Endothelial cell of umbilical vein (primary cell): Measurements from ENCODE around the gene PUM2. TPM values are rescaled to one million over a fixed set of nuclear protein-coding genes. Genes with fewer than 3 reads are reported as not detected.

Source experiments
- BruUV-seq: library from RNA; stranded (reverse); fragments of 400-500 nt; replicated peaks from 2 replicates; lab custom pipeline; 2021; lab: Mats Ljungman, UMichigan
- CTCF ChIA-PET: fragments of 300-600, 350-600 bp; sonication (Branson Sonifier 250); formaldehyde crosslinking; loops from one replicate; lab custom pipeline; 2021; ENCODE audit warnings: antibody characterized with exemption, inconsistent platforms; lab: Charles Lee
- POLR2A ChIA-PET: fragments of 300-600, 350-600 bp; sonication (Branson Sonifier 250); formaldehyde crosslinking; loops from one replicate; lab custom pipeline; 2021; ENCODE audit warnings: antibody characterized with exemption, inconsistent platforms; lab: Charles Lee
- DNase-seq: peaks from one replicate; pipeline ENCODE4 v3.0.0-alpha.2; 2011; ENCODE audit warnings: low read depth, low spot score
- FAIRE-seq: peaks from 2 replicates; lab custom pipeline; 2011; peaks lifted over from hg19 to GRCh38; lab: Jason Lieb, UNC
- H2AFZ ChIP-seq: 2 replicates; pipeline ENCODE4 v1.6.0; 2012; ENCODE audit warnings: low read depth, low read length, control low read depth, inconsistent platforms
- H3K27ac ChIP-seq: 2 replicates; pipeline ENCODE4 v1.5.1; 2011; ENCODE audit warnings: low read depth, mild to moderate bottlenecking, control low read depth, low read length, moderate library complexity; ENCODE audit not compliant: insufficient read depth
- H3K27me3 ChIP-seq, 2 experiments: 2 replicates each; pipeline versions ENCODE4 v1.6.0 to v1.6.1; 2011; ENCODE audit warnings: low read length in 2 of 2, mixed read lengths in 1 of 2; ENCODE audit not compliant: control insufficient read depth in 2 of 2, insufficient read depth in 2 of 2
- H3K36me3 ChIP-seq, 2 experiments: 2 replicates in 1 of 2; 3 replicates in 1 of 2; pipeline ENCODE4 v1.5.1; 2011; ENCODE audit warnings: low read length in 2 of 2, mild to moderate bottlenecking in 1 of 2, moderate library complexity in 1 of 2; ENCODE audit not compliant: control insufficient read depth in 2 of 2, insufficient read depth in 2 of 2; ENCODE audit errors: extremely low read depth in 1 of 2
- H3K4me1 ChIP-seq: 3 replicates; pipeline ENCODE4 v1.5.1; 2011; ENCODE audit warnings: mild to moderate bottlenecking, low read length; ENCODE audit not compliant: control insufficient read depth, insufficient read depth; ENCODE audit errors: extremely low read depth
- H3K4me2 ChIP-seq: 2 replicates; pipeline ENCODE4 v1.6.1; 2011; ENCODE audit warnings: low read length, control low read depth, mixed read lengths; ENCODE audit not compliant: insufficient read depth
- H3K4me3 ChIP-seq, 3 experiments: fragments of 200-600 bp in 1 of 3; sonication (generic), shearing (Covaris generic) in 1 of 3; replicated peaks in 1 of 3; 2 replicates each; pipeline ENCODE4 v1.5.1; 2011 to 2016; ENCODE audit warnings: control low read depth in 3 of 3, low read length in 3 of 3, mild to moderate bottlenecking in 2 of 3, inconsistent platforms in 1 of 3, low read depth in 1 of 3, moderate library complexity in 1 of 3; ENCODE audit not compliant: insufficient read depth in 1 of 3
- H3K79me2 ChIP-seq: 2 replicates; pipeline ENCODE4 v1.6.0; 2012; ENCODE audit warnings: low read length, inconsistent platforms; ENCODE audit not compliant: control insufficient read depth, insufficient read depth
- H3K9ac ChIP-seq: replicated peaks from 2 replicates; pipeline ENCODE3; 2011; ENCODE audit warnings: low read length, control low read depth; ENCODE audit not compliant: insufficient read depth; ENCODE audit errors: extremely low read depth
- H3K9me1 ChIP-seq: replicated peaks from 3 replicates; pipeline ENCODE4 v1.6.0; 2011; ENCODE audit warnings: mild to moderate bottlenecking, low read length; ENCODE audit not compliant: control insufficient read depth, insufficient read depth; ENCODE audit errors: extremely low read depth
- H3K9me3 ChIP-seq: replicated peaks from 2 replicates; pipeline ENCODE4 v1.5.1; 2012; ENCODE audit warnings: low read length, inconsistent platforms; ENCODE audit not compliant: control insufficient read depth, insufficient read depth
- H4K20me1 ChIP-seq: replicated peaks from 2 replicates; pipeline ENCODE3; 2011; ENCODE audit warnings: mild to moderate bottlenecking, low read length; ENCODE audit not compliant: control insufficient read depth, insufficient read depth; ENCODE audit errors: extremely low read depth
- CTCF ChIP-seq, 2 donors: IDR thresholded peaks; 1 replicate in 1 of 2; 2 replicates in 1 of 2; pipeline ENCODE4 v1.5.1; 2011; ENCODE audit warnings: low read length in 2 of 2, mild to moderate bottlenecking in 2 of 2, moderate library complexity in 2 of 2, control low read depth in 1 of 2, inconsistent platforms in 1 of 2, low read depth in 1 of 2; ENCODE audit not compliant: insufficient read depth in 1 of 2; ENCODE audit errors: extremely low read depth in 1 of 2
- EZH2 ChIP-seq: IDR thresholded peaks from 2 replicates; pipeline ENCODE4 v1.6.1; 2012; ENCODE audit warnings: borderline replicate concordance, low read depth, mild to moderate bottlenecking, moderate library complexity, low read length, inconsistent platforms; ENCODE audit not compliant: severe bottlenecking
- FOS ChIP-seq: IDR thresholded peaks from 2 replicates; pipeline ENCODE4 v1.6.1; 2011; ENCODE audit warnings: mild to moderate bottlenecking, low read length, moderate library complexity, borderline replicate concordance; ENCODE audit not compliant: insufficient read depth
- GATA2 ChIP-seq: IDR thresholded peaks from 2 replicates; pipeline ENCODE4 v1.7.0; 2011; ENCODE audit warnings: low read depth, mild to moderate bottlenecking, moderate library complexity, mixed read lengths, low read length; ENCODE audit not compliant: insufficient read length, insufficient read depth
- JUN ChIP-seq: IDR thresholded peaks from 2 replicates; pipeline ENCODE4 v1.6.1; 2011; ENCODE audit warnings: borderline replicate concordance, low read depth; ENCODE audit not compliant: insufficient read length, insufficient read depth
- MYC ChIP-seq: IDR thresholded peaks from one replicate; pipeline ENCODE4 v1.6.1; 2011; ENCODE audit warnings: mild to moderate bottlenecking, low read depth, low read length
- POLR2A ChIP-seq: IDR thresholded peaks from 2 replicates; pipeline ENCODE4 v1.6.1; 2012; ENCODE audit warnings: low read depth, mild to moderate bottlenecking, control low read depth, low read length
- POLR2AphosphoS5 ChIP-seq: IDR thresholded peaks from 2 replicates; pipeline ENCODE4 v1.6.1; 2012; ENCODE audit warnings: low read depth, mild to moderate bottlenecking, control low read depth, low read length, moderate library complexity; ENCODE audit not compliant: insufficient read depth
- dilution Hi-C: fragments of 300-500 bp; cut with MboI; formaldehyde crosslinking; loops from one replicate; pipeline ENCODE4 v1.15.0; 2019; ENCODE audit warnings: low sequenced_read_pairs; ENCODE audit not compliant: extremely low pct_ligation_motif_present
- intact Hi-C: fragments of 100-400 bp; cut with micrococcal nuclease; formaldehyde crosslinking; loops from one replicate; pipeline ENCODE4 v1.10.0; 2022
- polyA plus RNA-seq, 4 experiments: library from polyadenylated mRNA; depleted of rRNA in 3 of 4; stranded (reverse) in 3 of 4; unstranded in 1 of 4; fragments of >200 nt; gene quantifications; 2 replicates each; pipeline versions ENCODE4 v1.2.1 to v1.2.3, GENCODE V29; 2011 to 2012; ENCODE audit warnings: missing spikeins in 1 of 4
- total RNA-seq: library from RNA; stranded (reverse); gene quantifications from 2 replicates; pipeline ENCODE4 v1.2.3, GENCODE V29; 2021
- TF ChIP-seq, protein P1 (sequence below): IDR thresholded peaks from 2 replicates; pipeline ENCODE4 v1.6.1; 2011; ENCODE audit not compliant: insufficient read depth, insufficient read length

The PUM2 gene
- total and polyA plus RNA-seq, 2 donors (not counting 3 experiments of a cell fraction or from before 2014, with no cell fraction given): 32.9 to 83.7 TPM

GRCh38 chr2:20390524-20391123 is 40.0 kb upstream of the PUM2 start:
- Histone ChIP-seq H4K20me1 (no peaks in the 10 kb centered on the region), H3K27me3 (peaks cover 0 to 27% of the 10 kb centered on the region in 2 experiments), H2AFZ (no peak overlapping the region), H3K9ac (no peak overlapping the region), H3K9me3 (no peaks in the 10 kb centered on the region), H3K36me3 (no peaks in the 10 kb centered on the region), H3K4me2 (no peak overlapping the region), H3K9me1 (no peaks in the 10 kb centered on the region), H3K27ac (no peak overlapping the region), H3K4me3 (no peak overlapping the region), H3K79me2 (no peaks in the 10 kb centered on the region), H3K4me1 (no peaks in the 10 kb centered on the region)
- DNase-seq (no peak), FAIRE-seq (no peak)
- dilution Hi-C loops (no loop called here), intact Hi-C loops (no loop called here)
- no TSS peak for BruUV-seq
- TF ChIP-seq MYC (no peak), CTCF (IDR thresholded peaks at IDR 0.05; ENCODE audit: extremely low read depth in 1 of 2, insufficient read depth in 1 of 2, low read depth in 1 of 2, low read length in 2 of 2) (no peak), FOS (no peak), POLR2A (no peak), GATA2 (no peak), JUN (no peak), EZH2 (no peak), POLR2AphosphoS5 (no peak)
- TF ChIP-seq, protein P1, sequence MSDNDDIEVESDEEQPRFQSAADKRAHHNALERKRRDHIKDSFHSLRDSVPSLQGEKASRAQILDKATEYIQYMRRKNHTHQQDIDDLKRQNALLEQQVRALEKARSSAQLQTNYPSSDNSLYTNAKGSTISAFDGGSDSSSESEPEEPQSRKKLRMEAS: no peak
- ChIA-PET POLR2A (no interaction called here), CTCF (interaction anchor here (0.6 to 3.2 kb wide), 5 partner anchors 9 to 252 kb away, joined by 3 to 8 read pairs (median 3); no protein-coding TSS in a partner anchor)
